ENCODE measurements around the gene NBAS. TPM values are rescaled to one million over a fixed set of nuclear protein-coding genes. Genes with fewer than 3 reads are reported as not detected.

NBAS gene
- polyA plus RNA-seq, 1 of the 3 experiments (the other 2 are of a cell fraction), result 12.0 TPM

DNA sequence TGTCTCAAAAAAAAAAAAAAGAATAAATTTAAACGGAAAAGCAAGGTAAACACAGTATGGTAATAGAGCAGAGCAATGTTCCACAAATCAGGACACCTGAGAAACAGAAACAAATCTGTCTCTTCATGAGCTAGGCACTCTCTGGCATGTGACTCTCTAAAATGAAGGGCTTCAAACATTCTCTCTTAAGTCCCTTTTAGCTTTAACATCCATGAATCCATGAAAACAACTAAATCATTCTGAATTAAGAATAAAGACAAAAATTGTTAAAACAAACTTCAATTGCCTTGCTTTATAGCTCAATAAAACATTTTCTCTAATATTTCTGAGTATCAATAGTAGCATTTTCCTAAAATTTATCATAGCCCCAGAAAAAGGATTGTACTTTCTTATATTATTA, 132.1 kb downstream of the NBAS start:
- no peaks in the 10 kb centered on the region for H3K9me3 ChIP-seq
- H3F3A ChIP-seq (replicated peaks; ENCODE audit: insufficient read depth), result no peaks in the 10 kb centered on the region
- no peak for DNase-seq
- H3K9me2 ChIP-seq, result no peaks in the 10 kb centered on the region
- CTCF ChIA-PET, result interaction anchor here (1.4 kb wide), 1 partner anchor 8 kb away, joined by 4 read pairs; no protein-coding TSS in a partner anchor
- H3K79me2 ChIP-seq (ENCODE audit: insufficient read depth), result no peaks in the 10 kb centered on the region
- no peak overlapping the region for H3K4me2 ChIP-seq
- WGBS (ENCODE audit: low lambda C conversion rate), result 92% methylated on average over 1 of the region's 1 CpG
- no peaks in the 10 kb centered on the region for H4K20me1 ChIP-seq (ENCODE audit: insufficient read depth)
- no peaks in the 10 kb centered on the region for H3K4me1 ChIP-seq (ENCODE audit: control insufficient read depth in 1 of 2, insufficient read depth in 2 of 2, low read depth in 1 of 2, low read length in 1 of 2)
- POLR2A ChIA-PET, result no interaction called here
- H3K27ac ChIP-seq (ENCODE audit: low read depth in 2 of 2, low read length in 1 of 2), result no peak overlapping the region
- no peak overlapping the region for H3K9ac ChIP-seq
- TF ChIP-seq NFIC (IDR thresholded peaks at IDR 0.05; ENCODE audit: borderline replicate concordance) (no peak), RCOR1 (IDR thresholded peaks at IDR 0.05; ENCODE audit: low read length) (no peak), USF1 (IDR thresholded peaks at IDR 0.05; ENCODE audit: borderline replicate concordance, low read depth) (no peak), EZH2phosphoT487 (IDR thresholded peaks at IDR 0.05; ENCODE audit: borderline replicate concordance, low read depth) (no peak), EP300 (IDR thresholded peaks at IDR 0.05; ENCODE audit: borderline replicate concordance in 1 of 2, low read depth in 1 of 2, low read length in 1 of 2) (no peak), GATA2 (CRISPR knock-in tag; IDR thresholded peaks at IDR 0.05) (no peak), SMC3 (IDR thresholded peaks at IDR 0.05; ENCODE audit: low read depth, low read length) (no peak), FOXJ3 (CRISPR knock-in tag; IDR thresholded peaks at IDR 0.05) (no peak), IRF3 (IDR thresholded peaks at IDR 0.05; ENCODE audit: low read depth, low read length) (no peak), POLR2AphosphoS5 (IDR thresholded peaks at IDR 0.05; ENCODE audit: low read depth, low read length) (no peak), NRF1 (IDR thresholded peaks at IDR 0.05; ENCODE audit: low read depth, low read length) (no peak), RFX5 (IDR thresholded peaks at IDR 0.05; ENCODE audit: low read length) (no peak), YY1 (IDR thresholded peaks at IDR 0.05; ENCODE audit: low read depth) (no peak), FOSL2 (IDR thresholded peaks at IDR 0.05; ENCODE audit: borderline replicate concordance, low read depth) (no peak), TAF1 (IDR thresholded peaks at IDR 0.05; ENCODE audit: borderline replicate concordance, low read depth, low read length) (no peak), RAD21 (IDR thresholded peaks at IDR 0.05; ENCODE audit: low read length) (no peak), ELF1 (IDR thresholded peaks at IDR 0.05) (no peak), REST (IDR thresholded peaks at IDR 0.05; ENCODE audit: low read depth, low read length) (no peak)
- TF ChIP-seq, protein P1, sequence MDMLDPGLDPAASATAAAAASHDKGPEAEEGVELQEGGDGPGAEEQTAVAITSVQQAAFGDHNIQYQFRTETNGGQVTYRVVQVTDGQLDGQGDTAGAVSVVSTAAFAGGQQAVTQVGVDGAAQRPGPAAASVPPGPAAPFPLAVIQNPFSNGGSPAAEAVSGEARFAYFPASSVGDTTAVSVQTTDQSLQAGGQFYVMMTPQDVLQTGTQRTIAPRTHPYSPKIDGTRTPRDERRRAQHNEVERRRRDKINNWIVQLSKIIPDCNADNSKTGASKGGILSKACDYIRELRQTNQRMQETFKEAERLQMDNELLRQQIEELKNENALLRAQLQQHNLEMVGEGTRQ (IDR thresholded peaks at IDR 0.05; ENCODE audit: borderline replicate concordance, low read depth, low read length), result no peak
- TF ChIP-seq, protein P2, sequence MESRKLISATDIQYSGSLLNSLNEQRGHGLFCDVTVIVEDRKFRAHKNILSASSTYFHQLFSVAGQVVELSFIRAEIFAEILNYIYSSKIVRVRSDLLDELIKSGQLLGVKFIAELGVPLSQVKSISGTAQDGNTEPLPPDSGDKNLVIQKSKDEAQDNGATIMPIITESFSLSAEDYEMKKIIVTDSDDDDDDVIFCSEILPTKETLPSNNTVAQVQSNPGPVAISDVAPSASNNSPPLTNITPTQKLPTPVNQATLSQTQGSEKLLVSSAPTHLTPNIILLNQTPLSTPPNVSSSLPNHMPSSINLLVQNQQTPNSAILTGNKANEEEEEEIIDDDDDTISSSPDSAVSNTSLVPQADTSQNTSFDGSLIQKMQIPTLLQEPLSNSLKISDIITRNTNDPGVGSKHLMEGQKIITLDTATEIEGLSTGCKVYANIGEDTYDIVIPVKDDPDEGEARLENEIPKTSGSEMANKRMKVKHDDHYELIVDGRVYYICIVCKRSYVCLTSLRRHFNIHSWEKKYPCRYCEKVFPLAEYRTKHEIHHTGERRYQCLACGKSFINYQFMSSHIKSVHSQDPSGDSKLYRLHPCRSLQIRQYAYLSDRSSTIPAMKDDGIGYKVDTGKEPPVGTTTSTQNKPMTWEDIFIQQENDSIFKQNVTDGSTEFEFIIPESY (IDR thresholded peaks at IDR 0.05; ENCODE audit: borderline replicate concordance, low read depth), result no peak
- H3K27me3 ChIP-seq (ENCODE audit: insufficient read depth), result no peaks in the 10 kb centered on the region
- no peak overlapping the region for H2AFZ ChIP-seq (ENCODE audit: low read depth)
- H3K36me3 ChIP-seq (replicated peaks in 1 of 2; ENCODE audit: control insufficient read depth in 1 of 2, insufficient read depth in 2 of 2, low read length in 1 of 2), result peaks cover 7 to 10% of the 10 kb centered on the region in 2 experiments
- no peak overlapping the region for H3K4me3 ChIP-seq (ENCODE audit: low read depth in 2 of 2, low read length in 1 of 2)

Data from SK-N-SH (cell line).